Measurements from ENCODE around the gene HBG1. TPM values are rescaled to one million over a fixed set of nuclear protein-coding genes. Genes with fewer than 3 reads are reported as not detected.
"Not testable (repeated sequence)": the region's sequence is repeated elsewhere in the genome, so short reads cannot be mapped to it uniquely, and the experiment has no call there.

HBG1 gene
- total RNA-seq, 1 donor from 2014 or later = not detected

- no peak for DNase-seq (ENCODE audit: extremely low read depth, low read depth, low spot score)
These were observed 29.9 kb upstream of the HBG1 start for GRCh38 chr11:5279471-5280090.

GRCh38 chr11:5277807-5278382 lies 28.2 kb upstream of the HBG1 start:
- no peak for DNase-seq (ENCODE audit: extremely low read depth, low read depth, low spot score)

GRCh38 chr11:5276697-5277096 lies 27.0 kb upstream of the HBG1 start:
- DNase-seq (ENCODE audit: extremely low read depth, low read depth, low spot score) = no peak

- DNase-seq (ENCODE audit: extremely low read depth, low read depth, low spot score) = no peak
These were observed 25.9 kb upstream of the HBG1 start for GRCh38 chr11:5275369-5276110.

- DNase-seq (ENCODE audit: extremely low read depth, low read depth, low spot score) = no peak
These were observed 24.7 kb upstream of the HBG1 start for GRCh38 chr11:5274395-5274794.

- DNase-seq (ENCODE audit: extremely low read depth, low read depth, low spot score) = no peak
These were observed 22.8 kb upstream of the HBG1 start for GRCh38 chr11:5272395-5273017.

- no peak for DNase-seq (ENCODE audit: extremely low read depth, low read depth, low spot score)
These were observed 20.1 kb upstream of the HBG1 start, which contains the start of gene HBE1 for GRCh38 chr11:5269715-5270147. TSS of gene HBE1 (minus strand) at chr11:5269945. CDS start at chr11:5269890, 55 bp downstream.

GRCh38 chr11:5267033-5267563 lies 17.4 kb upstream of the HBG1 start:
- DNase-seq (ENCODE audit: extremely low read depth, low read depth, low spot score) = no peak

- DNase-seq (ENCODE audit: extremely low read depth, low read depth, low spot score) = no peak
These were observed 17.0 kb upstream of the HBG1 start for GRCh38 chr11:5266609-5267008.

GRCh38 chr11:5265832-5266231 lies 16.2 kb upstream of the HBG1 start:
- DNase-seq (ENCODE audit: extremely low read depth, low read depth, low spot score) = no peak

- no peak for DNase-seq (ENCODE audit: extremely low read depth, low read depth, low spot score)
These were observed 9.0 kb upstream of the HBG1 start for GRCh38 chr11:5258543-5259262.

- no peak for DNase-seq (ENCODE audit: extremely low read depth, low read depth, low spot score)
These were observed 7.6 kb upstream of the HBG1 start for GRCh38 chr11:5257296-5257695.

- DNase-seq (ENCODE audit: extremely low read depth, low read depth, low spot score) = not testable (repeated sequence)
These were observed 5.2 kb upstream of the HBG1 start, which contains the start of gene HBG2 for GRCh38 chr11:5254646-5255413. TSS of gene HBG2 (minus strand) at chr11:5254781. CDS start at chr11:5254728, 53 bp downstream.

- not testable (repeated sequence) for DNase-seq (ENCODE audit: extremely low read depth, low read depth, low spot score)
These were observed 4.4 kb upstream of the HBG1 start for GRCh38 chr11:5254023-5254422.

- not testable (repeated sequence) for DNase-seq (ENCODE audit: extremely low read depth, low read depth, low spot score)
These were observed 3.8 kb upstream of the HBG1 start for GRCh38 chr11:5253440-5253839.

GRCh38 chr11:5252919-5253265 lies 3.2 kb upstream of the HBG1 start:
- no peak for DNase-seq (ENCODE audit: extremely low read depth, low read depth, low spot score)

GRCh38 chr11:5252192-5252918 lies 2.7 kb upstream of the HBG1 start:
- DNase-seq (ENCODE audit: extremely low read depth, low read depth, low spot score) = no peak

- no peak for DNase-seq (ENCODE audit: extremely low read depth, low read depth, low spot score)
These were observed 2.1 kb upstream of the HBG1 start for GRCh38 chr11:5251746-5252145.

- DNase-seq (ENCODE audit: extremely low read depth, low read depth, low spot score) = no peak
These were observed 1.0 kb upstream of the HBG1 start for GRCh38 chr11:5250543-5251204.

Measured in glomerular endothelial cell (primary cell).